Thoracic aorta (tissue), 2 donors: ENCODE results near the gene FIGLA. TPM values are rescaled to one million over a fixed set of nuclear protein-coding genes. Genes with fewer than 3 reads are reported as not detected.

Source experiments
- ATAC-seq: fragments of 150-250 bp; one replicate; pipeline ENCODE4 v1.8.0; 2017; ENCODE audit warnings: low read depth; ENCODE audit not compliant: insufficient number of reproducible peaks, low FRiP score
- DNase-seq: peaks from one replicate; pipeline ENCODE4 v3.0.0-alpha.2; 2020; ENCODE audit warnings: low spot score
- H3K27ac ChIP-seq, 2 donors: fragments of 200-600 bp; sonication (generic); 1 replicate in 1 of 2; 2 replicates in 1 of 2; pipeline ENCODE4 v1.5.1; 2016; ENCODE audit warnings: mild to moderate bottlenecking in 2 of 2, moderate library complexity in 2 of 2
- H3K27me3 ChIP-seq: fragments of 200-600 bp; sonication (generic); replicated peaks from 2 replicates; pipeline ENCODE4 v1.6.0; 2016; ENCODE audit warnings: mild to moderate bottlenecking; ENCODE audit not compliant: insufficient read depth
- H3K36me3 ChIP-seq: fragments of 200-600 bp; sonication (generic); one replicate; pipeline ENCODE4 v1.5.1; 2016
- H3K4me1 ChIP-seq, 2 donors: fragments of 200-600 bp; sonication (generic); 1 replicate in 1 of 2; 2 replicates in 1 of 2; pipeline versions ENCODE4 v1.5.1 to v1.6.0; 2016; ENCODE audit warnings: low read depth in 2 of 2, mild to moderate bottlenecking in 1 of 2; ENCODE audit not compliant: control insufficient read depth in 1 of 2
- H3K4me3 ChIP-seq: fragments of 200-600 bp; sonication (generic); 2 replicates; pipeline ENCODE4 v1.5.1; 2016; ENCODE audit warnings: mild to moderate bottlenecking
- H3K9me3 ChIP-seq: fragments of 200-600 bp; sonication (generic); 2 replicates; pipeline ENCODE4 v1.5.1; 2016
- CTCF ChIP-seq: fragments of 200-600 bp; sonication (generic); IDR thresholded peaks from one replicate; pipeline ENCODE4 v1.5.1; 2019; ENCODE audit warnings: antibody characterized with exemption
- total RNA-seq, 2 donors: library from RNA; depleted of rRNA; stranded (reverse); fragments of >200 nt; gene quantifications; one replicate each; pipeline versions ENCODE4 v1.1.0 to v1.2.3, GENCODE V29; 2016

Gene FIGLA
- total RNA-seq, 2 donors from 2014 or later: not detected

GRCh38 chr2:70757360-70757759 is 33.1 kb downstream of the FIGLA start:
- TF ChIP-seq CTCF: no peak
- H3K9me3 ChIP-seq: no peaks in the 10 kb centered on the region
- no peaks in the 10 kb centered on the region for H3K36me3 ChIP-seq
- no peak overlapping the region for H3K27ac ChIP-seq
- no peaks in the 10 kb centered on the region for H3K4me1 ChIP-seq
- DNase-seq (no peak), ATAC-seq (no peak)
- H3K4me3 ChIP-seq: no peak overlapping the region
- no peaks in the 10 kb centered on the region for H3K27me3 ChIP-seq

GRCh38 chr2:70756128-70756527 is 34.3 kb downstream of the FIGLA start:
- H3K4me1 ChIP-seq: no peaks in the 10 kb centered on the region
- no peaks in the 10 kb centered on the region for H3K9me3 ChIP-seq
- no peak for TF ChIP-seq CTCF
- DNase-seq (no peak), ATAC-seq (no peak)
- H3K36me3 ChIP-seq: no peaks in the 10 kb centered on the region
- H3K27ac ChIP-seq: no peak overlapping the region
- no peaks in the 10 kb centered on the region for H3K27me3 ChIP-seq
- H3K4me3 ChIP-seq: no peak overlapping the region

GRCh38 chr2:70753902-70754301 is 36.5 kb downstream of the FIGLA start:
- H3K36me3 ChIP-seq: no peaks in the 10 kb centered on the region
- no peak for TF ChIP-seq CTCF
- no peaks in the 10 kb centered on the region for H3K9me3 ChIP-seq
- no peak for ATAC-seq
- H3K4me1 ChIP-seq: no peaks in the 10 kb centered on the region
- no peak for DNase-seq
- no peak overlapping the region for H3K27ac ChIP-seq
- H3K27me3 ChIP-seq: no peaks in the 10 kb centered on the region
- H3K4me3 ChIP-seq: no peak overlapping the region

GRCh38 chr2:70753031-70753430 is 37.4 kb downstream of the FIGLA start:
- Histone ChIP-seq H3K27ac (no peak overlapping the region), H3K27me3 (no peaks in the 10 kb centered on the region), H3K36me3 (no peaks in the 10 kb centered on the region), H3K9me3 (no peaks in the 10 kb centered on the region), H3K4me3 (no peak overlapping the region), H3K4me1 (no peaks in the 10 kb centered on the region)
- ATAC-seq: no peak
- DNase-seq: no peak
- no peak for TF ChIP-seq CTCF

GRCh38 chr2:70752396-70752795 is 38.0 kb downstream of the FIGLA start:
- Histone ChIP-seq H3K36me3 (no peaks in the 10 kb centered on the region), H3K9me3 (no peaks in the 10 kb centered on the region), H3K4me1 (no peaks in the 10 kb centered on the region), H3K4me3 (no peak overlapping the region), H3K27ac (no peak overlapping the region), H3K27me3 (no peaks in the 10 kb centered on the region)
- ATAC-seq (no peak), DNase-seq (no peak)
- no peak for TF ChIP-seq CTCF
